ENCODE data around the gene ATG7.

The ATG7 gene

DNA sequence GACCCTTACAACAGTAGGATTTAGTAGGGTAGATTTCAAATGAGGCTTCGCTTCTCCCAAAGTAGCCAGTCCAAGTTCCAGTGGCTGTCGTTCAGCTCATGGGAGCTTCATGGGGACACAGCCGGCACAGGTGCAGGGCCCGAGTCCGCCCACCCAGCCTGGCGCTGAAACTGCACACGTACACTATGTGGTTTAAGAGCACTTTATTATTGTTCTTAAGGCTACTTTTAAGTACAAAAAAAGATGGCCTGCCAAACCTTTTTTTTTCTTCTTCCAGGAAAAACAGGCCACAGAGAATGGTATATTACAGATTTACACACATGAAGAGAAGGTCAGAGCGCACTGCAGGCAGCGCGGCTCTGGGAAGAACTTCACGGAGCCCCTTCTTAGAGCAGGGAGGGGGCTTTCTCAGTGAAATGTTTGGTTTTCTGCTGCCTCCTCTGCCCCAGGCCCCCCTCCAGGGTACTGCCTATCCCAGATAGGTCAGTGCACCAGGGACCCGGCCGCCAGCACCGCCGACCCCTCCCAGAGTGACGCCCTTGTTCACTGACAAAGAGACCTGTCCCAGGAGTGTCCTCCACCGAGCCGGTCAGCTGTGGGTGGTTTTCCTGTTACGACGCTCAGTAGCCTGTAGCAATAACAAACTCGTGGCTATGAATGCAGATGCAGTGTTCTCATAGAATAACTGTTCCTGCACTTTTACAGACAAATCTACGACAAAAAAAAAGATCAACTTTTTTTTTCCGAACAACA lies 283.9 kb downstream of the ATG7 start:
- Histone ChIP-seq H3K4me2 (ENCODE audit: insufficient read depth, low read length, poor library complexity, severe bottlenecking) (no peak overlapping the region), H3K9ac (ENCODE audit: low read depth, low read length, poor library complexity) (no peak overlapping the region), H3K18ac (ENCODE audit: low read length) (no peak overlapping the region), H3K27me3 (ENCODE audit: control insufficient read depth in 3 of 3, insufficient read depth in 3 of 3, low read depth in 1 of 3, low read length in 3 of 3) (peaks cover 0 to 2% (median 0%) of the 10 kb centered on the region in 3 experiments), H4K91ac (ENCODE audit: low read depth, low read length, poor library complexity) (no peak overlapping the region), H2BK5ac (ENCODE audit: low read length) (no peak overlapping the region), H2AK5ac (ENCODE audit: low read depth, low read length) (no peak overlapping the region), H2AFZ (ENCODE audit: low read length) (no peak overlapping the region), H3K9me3 (replicated peaks in 1 of 2; ENCODE audit: control insufficient read depth in 2 of 2, insufficient read depth in 1 of 2, low read depth in 1 of 2, low read length in 2 of 2) (peaks cover 0 to 3% of the 10 kb centered on the region in 2 donors), H3K4me3 (ENCODE audit: low read length in 2 of 2) (no peak overlapping the region), H3K4me1 (ENCODE audit: control insufficient read depth in 2 of 2, insufficient read depth in 1 of 2, low read depth in 1 of 2, low read length in 2 of 2) (peaks cover 8 to 34% of the 10 kb centered on the region in 2 donors), H3K23ac (ENCODE audit: low read depth, low read length, poor library complexity) (no peak overlapping the region), H3K36me3 (replicated peaks in 1 of 2; ENCODE audit: control insufficient read depth in 2 of 2, insufficient read depth in 2 of 2, low read length in 2 of 2) (peaks cover 31 to 89% of the 10 kb centered on the region in 2 donors), H3K14ac (ENCODE audit: low read length) (no peak overlapping the region), H3K27ac (replicated peaks; ENCODE audit: low read length) (no peak overlapping the region), H2BK12ac (ENCODE audit: low read length) (no peak overlapping the region), H2BK120ac (ENCODE audit: low read depth, low read length) (no peak overlapping the region), H3K79me1 (ENCODE audit: low read depth, low read length) (peaks cover 7% of the 10 kb centered on the region), H3K4ac (ENCODE audit: low read length) (no peak overlapping the region), H2BK15ac (ENCODE audit: low read length) (no peak overlapping the region), H4K8ac (ENCODE audit: low read depth, low read length) (no peak overlapping the region)
- no CpG with 5 or more reads among the region's 23 CpGs for WGBS, 2 donors (ENCODE audit: extremely low coverage in 2 of 2, insufficient read length in 2 of 2, insufficient replicate concordance in 1 of 2)
- no peak for DNase-seq (ENCODE audit: low spot score)

- WGBS, 2 donors (ENCODE audit: extremely low coverage in 2 of 2, insufficient read length in 2 of 2, insufficient replicate concordance in 1 of 2), result no CpG with 5 or more reads among the region's 16 CpGs
- H2AK5ac ChIP-seq (ENCODE audit: low read depth, low read length), result no peak overlapping the region
- H3K14ac ChIP-seq (ENCODE audit: low read length), result no peak overlapping the region
- no peak overlapping the region for H3K18ac ChIP-seq (ENCODE audit: low read length)
- H2AFZ ChIP-seq (ENCODE audit: low read length), result no peak overlapping the region
- no peak overlapping the region for H3K9ac ChIP-seq (ENCODE audit: low read depth, low read length, poor library complexity)
- peaks cover 12% of the 10 kb centered on the region for H3K79me1 ChIP-seq (ENCODE audit: low read depth, low read length)
- H3K4ac ChIP-seq (ENCODE audit: low read length), result no peak overlapping the region
- peaks cover 34 to 96% of the 10 kb centered on the region in 2 donors for H3K36me3 ChIP-seq (replicated peaks in 1 of 2; ENCODE audit: control insufficient read depth in 2 of 2, insufficient read depth in 2 of 2, low read length in 2 of 2)
- no peak overlapping the region for H2BK5ac ChIP-seq (ENCODE audit: low read length)
- peaks cover 12 to 39% of the 10 kb centered on the region in 2 donors for H3K4me1 ChIP-seq (ENCODE audit: control insufficient read depth in 2 of 2, insufficient read depth in 1 of 2, low read depth in 1 of 2, low read length in 2 of 2)
- H2BK15ac ChIP-seq (ENCODE audit: low read length), result no peak overlapping the region
- peaks cover 0 to 3% of the 10 kb centered on the region in 2 donors for H3K9me3 ChIP-seq (replicated peaks in 1 of 2; ENCODE audit: control insufficient read depth in 2 of 2, insufficient read depth in 1 of 2, low read depth in 1 of 2, low read length in 2 of 2)
- H2BK120ac ChIP-seq (ENCODE audit: low read depth, low read length), result no peak overlapping the region
- no peak overlapping the region for H3K4me3 ChIP-seq (ENCODE audit: low read length in 2 of 2)
- no peak for DNase-seq (ENCODE audit: low spot score)
- H3K27me3 ChIP-seq (ENCODE audit: control insufficient read depth in 3 of 3, insufficient read depth in 3 of 3, low read depth in 1 of 3, low read length in 3 of 3), result peaks cover 0 to 2% (median 0%) of the 10 kb centered on the region in 3 experiments
- H4K8ac ChIP-seq (ENCODE audit: low read depth, low read length), result no peak overlapping the region
- H3K23ac ChIP-seq (ENCODE audit: low read depth, low read length, poor library complexity), result no peak overlapping the region
- no peak overlapping the region for H3K27ac ChIP-seq (replicated peaks; ENCODE audit: low read length)
- H2BK12ac ChIP-seq (ENCODE audit: low read length), result no peak overlapping the region
- H3K4me2 ChIP-seq (ENCODE audit: insufficient read depth, low read length, poor library complexity, severe bottlenecking), result no peak overlapping the region
- H4K91ac ChIP-seq (ENCODE audit: low read depth, low read length, poor library complexity), result no peak overlapping the region
These were observed 284.9 kb downstream of the ATG7 start for GRCh38 chr3:11556851-11557644.

- no peak overlapping the region for H2BK120ac ChIP-seq (ENCODE audit: low read depth, low read length)
- H3K27ac ChIP-seq (replicated peaks; ENCODE audit: low read length), result no peak overlapping the region
- H2BK5ac ChIP-seq (ENCODE audit: low read length), result no peak overlapping the region
- no peak overlapping the region for H3K23ac ChIP-seq (ENCODE audit: low read depth, low read length, poor library complexity)
- no peak overlapping the region for H2BK15ac ChIP-seq (ENCODE audit: low read length)
- DNase-seq (ENCODE audit: low spot score), result no peak
- H3K27me3 ChIP-seq (ENCODE audit: control insufficient read depth in 3 of 3, insufficient read depth in 3 of 3, low read depth in 1 of 3, low read length in 3 of 3), result peaks cover 0 to 2% (median 0%) of the 10 kb centered on the region in 3 experiments
- no peak overlapping the region for H3K4me3 ChIP-seq (ENCODE audit: low read length in 2 of 2)
- peaks cover 44 to 97% of the 10 kb centered on the region in 2 donors for H3K36me3 ChIP-seq (replicated peaks in 1 of 2; ENCODE audit: control insufficient read depth in 2 of 2, insufficient read depth in 2 of 2, low read length in 2 of 2)
- WGBS, 2 donors (ENCODE audit: extremely low coverage in 2 of 2, insufficient read length in 2 of 2, insufficient replicate concordance in 1 of 2), result no CpG with 5 or more reads among the region's 13 CpGs
- no peak overlapping the region for H4K91ac ChIP-seq (ENCODE audit: low read depth, low read length, poor library complexity)
- H3K18ac ChIP-seq (ENCODE audit: low read length), result no peak overlapping the region
- no peak overlapping the region for H3K4me2 ChIP-seq (ENCODE audit: insufficient read depth, low read length, poor library complexity, severe bottlenecking)
- H2AK5ac ChIP-seq (ENCODE audit: low read depth, low read length), result no peak overlapping the region
- no peak overlapping the region for H2AFZ ChIP-seq (ENCODE audit: low read length)
- H3K4ac ChIP-seq (ENCODE audit: low read length), result no peak overlapping the region
- H3K9ac ChIP-seq (ENCODE audit: low read depth, low read length, poor library complexity), result no peak overlapping the region
- H3K4me1 ChIP-seq (ENCODE audit: control insufficient read depth in 2 of 2, insufficient read depth in 1 of 2, low read depth in 1 of 2, low read length in 2 of 2), result peaks cover 12 to 39% of the 10 kb centered on the region in 2 donors
- peaks cover 12% of the 10 kb centered on the region for H3K79me1 ChIP-seq (ENCODE audit: low read depth, low read length)
- no peak overlapping the region for H2BK12ac ChIP-seq (ENCODE audit: low read length)
- no peak overlapping the region for H4K8ac ChIP-seq (ENCODE audit: low read depth, low read length)
- no peak overlapping the region for H3K14ac ChIP-seq (ENCODE audit: low read length)
- H3K9me3 ChIP-seq (replicated peaks in 1 of 2; ENCODE audit: control insufficient read depth in 2 of 2, insufficient read depth in 1 of 2, low read depth in 1 of 2, low read length in 2 of 2), result peaks cover 0 to 2% of the 10 kb centered on the region in 2 donors
These were observed 285.8 kb downstream of the ATG7 start for GRCh38 chr3:11558002-11558401.

GRCh38 chr3:11558411-11558903 lies 286.3 kb downstream of the ATG7 start:
- DNase-seq (ENCODE audit: low spot score), result no peak
- H4K91ac ChIP-seq (ENCODE audit: low read depth, low read length, poor library complexity), result no peak overlapping the region
- peaks cover 0 to 2% (median 0%) of the 10 kb centered on the region in 3 experiments for H3K27me3 ChIP-seq (ENCODE audit: control insufficient read depth in 3 of 3, insufficient read depth in 3 of 3, low read depth in 1 of 3, low read length in 3 of 3)
- H2BK12ac ChIP-seq (ENCODE audit: low read length), result no peak overlapping the region
- H3K4me1 ChIP-seq (ENCODE audit: control insufficient read depth in 2 of 2, insufficient read depth in 1 of 2, low read depth in 1 of 2, low read length in 2 of 2), result peaks cover 12 to 39% of the 10 kb centered on the region in 2 donors
- H2AK5ac ChIP-seq (ENCODE audit: low read depth, low read length), result no peak overlapping the region
- H2BK120ac ChIP-seq (ENCODE audit: low read depth, low read length), result no peak overlapping the region
- no peak overlapping the region for H3K23ac ChIP-seq (ENCODE audit: low read depth, low read length, poor library complexity)
- H3K14ac ChIP-seq (ENCODE audit: low read length), result no peak overlapping the region
- H3K27ac ChIP-seq (replicated peaks; ENCODE audit: low read length), result no peak overlapping the region
- no peak overlapping the region for H2BK15ac ChIP-seq (ENCODE audit: low read length)
- H3K36me3 ChIP-seq (replicated peaks in 1 of 2; ENCODE audit: control insufficient read depth in 2 of 2, insufficient read depth in 2 of 2, low read length in 2 of 2), result peaks cover 46 to 97% of the 10 kb centered on the region in 2 donors
- no peak overlapping the region for H3K9ac ChIP-seq (ENCODE audit: low read depth, low read length, poor library complexity)
- H2BK5ac ChIP-seq (ENCODE audit: low read length), result no peak overlapping the region
- peaks cover 0 to 2% of the 10 kb centered on the region in 2 donors for H3K9me3 ChIP-seq (replicated peaks in 1 of 2; ENCODE audit: control insufficient read depth in 2 of 2, insufficient read depth in 1 of 2, low read depth in 1 of 2, low read length in 2 of 2)
- no peak overlapping the region for H3K4me3 ChIP-seq (ENCODE audit: low read length in 2 of 2)
- H2AFZ ChIP-seq (ENCODE audit: low read length), result no peak overlapping the region
- no peak overlapping the region for H3K4ac ChIP-seq (ENCODE audit: low read length)
- no peak overlapping the region for H3K4me2 ChIP-seq (ENCODE audit: insufficient read depth, low read length, poor library complexity, severe bottlenecking)
- H3K18ac ChIP-seq (ENCODE audit: low read length), result no peak overlapping the region
- H4K8ac ChIP-seq (ENCODE audit: low read depth, low read length), result no peak overlapping the region
- peaks cover 16% of the 10 kb centered on the region for H3K79me1 ChIP-seq (ENCODE audit: low read depth, low read length)
- no CpG with 5 or more reads among the region's 17 CpGs for WGBS, 2 donors (ENCODE audit: extremely low coverage in 2 of 2, insufficient read length in 2 of 2, insufficient replicate concordance in 1 of 2)
